Measurements from ENCODE around the gene P2RX6. TPM values are rescaled to one million over a fixed set of nuclear protein-coding genes. Genes with fewer than 3 reads are reported as not detected.

P2RX6 gene
- total and polyA plus RNA-seq, 2 experiments from 2014 or later, result not detected

DNA sequence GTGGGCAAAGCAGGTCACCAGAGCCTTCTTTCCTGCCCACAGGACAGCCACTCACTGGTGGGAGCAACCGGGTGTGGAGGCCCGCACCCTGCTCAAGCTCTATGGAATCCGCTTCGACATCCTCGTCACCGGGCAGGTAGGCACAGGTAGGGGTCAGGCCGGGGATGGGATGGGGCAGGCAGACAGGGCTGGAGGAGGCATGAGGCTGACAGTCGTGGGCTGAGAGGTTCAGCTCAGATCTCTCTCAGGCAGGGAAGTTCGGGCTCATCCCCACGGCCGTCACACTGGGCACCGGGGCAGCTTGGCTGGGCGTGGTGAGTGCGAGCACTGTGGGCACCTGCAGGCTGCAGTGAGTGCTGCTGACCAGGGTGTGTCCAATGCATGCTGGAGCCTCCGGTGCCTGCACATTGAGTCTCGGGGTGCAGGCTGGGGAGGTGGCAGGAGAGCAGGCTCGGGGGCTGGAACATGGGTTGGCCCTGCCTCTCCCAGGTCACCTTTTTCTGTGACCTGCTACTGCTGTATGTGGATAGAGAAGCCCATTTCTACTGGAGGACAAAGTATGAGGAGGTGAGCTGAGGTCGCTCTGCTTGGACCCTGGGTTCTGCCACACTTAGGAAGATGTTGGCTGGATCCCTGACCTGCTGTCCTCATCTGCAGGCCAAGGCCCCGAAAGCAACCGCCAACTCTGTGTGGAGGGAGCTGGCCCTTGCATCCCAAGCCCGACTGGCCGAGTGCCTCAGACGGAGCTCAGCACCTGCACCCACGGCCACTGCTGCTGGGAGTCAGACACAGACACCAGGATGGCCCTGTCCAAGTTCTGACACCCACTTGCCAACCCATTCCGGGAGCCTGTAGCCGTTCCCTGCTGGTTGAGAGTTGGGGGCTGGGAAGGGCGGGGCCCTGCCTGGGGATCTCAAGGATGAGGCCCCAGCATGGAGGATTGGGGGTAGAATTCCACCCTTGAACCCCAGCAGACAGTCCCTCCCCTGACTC, 11.1 kb downstream of the P2RX6 start:
- DNase-seq (ENCODE audit: low spot score), result no peak
- TF ChIP-seq ZNF114 (CRISPR knock-in tag; IDR thresholded peaks at IDR 0.05) (no peak), CREB1 (CRISPR knock-in tag; IDR thresholded peaks at IDR 0.05; ENCODE audit: low read depth) (no peak), JUNB (IDR thresholded peaks at IDR 0.05; ENCODE audit: unreplicated experiment) (no peak), EZH2 (IDR thresholded peaks at IDR 0.05; ENCODE audit: low read depth, unreplicated experiment) (no peak), EZH2phosphoT487 (IDR thresholded peaks at IDR 0.05; ENCODE audit: unreplicated experiment) (no peak), POLR2AphosphoS5 (IDR thresholded peaks at IDR 0.05; ENCODE audit: low read depth) (no peak), STAT1 (IDR thresholded peaks at IDR 0.05; ENCODE audit: unreplicated experiment) (no peak), ZNF331 (CRISPR knock-in tag; IDR thresholded peaks at IDR 0.05; ENCODE audit: low read depth) (no peak), NANOG (IDR thresholded peaks at IDR 0.05; ENCODE audit: borderline replicate concordance) (no peak)
- TF ChIP-seq, protein P1, sequence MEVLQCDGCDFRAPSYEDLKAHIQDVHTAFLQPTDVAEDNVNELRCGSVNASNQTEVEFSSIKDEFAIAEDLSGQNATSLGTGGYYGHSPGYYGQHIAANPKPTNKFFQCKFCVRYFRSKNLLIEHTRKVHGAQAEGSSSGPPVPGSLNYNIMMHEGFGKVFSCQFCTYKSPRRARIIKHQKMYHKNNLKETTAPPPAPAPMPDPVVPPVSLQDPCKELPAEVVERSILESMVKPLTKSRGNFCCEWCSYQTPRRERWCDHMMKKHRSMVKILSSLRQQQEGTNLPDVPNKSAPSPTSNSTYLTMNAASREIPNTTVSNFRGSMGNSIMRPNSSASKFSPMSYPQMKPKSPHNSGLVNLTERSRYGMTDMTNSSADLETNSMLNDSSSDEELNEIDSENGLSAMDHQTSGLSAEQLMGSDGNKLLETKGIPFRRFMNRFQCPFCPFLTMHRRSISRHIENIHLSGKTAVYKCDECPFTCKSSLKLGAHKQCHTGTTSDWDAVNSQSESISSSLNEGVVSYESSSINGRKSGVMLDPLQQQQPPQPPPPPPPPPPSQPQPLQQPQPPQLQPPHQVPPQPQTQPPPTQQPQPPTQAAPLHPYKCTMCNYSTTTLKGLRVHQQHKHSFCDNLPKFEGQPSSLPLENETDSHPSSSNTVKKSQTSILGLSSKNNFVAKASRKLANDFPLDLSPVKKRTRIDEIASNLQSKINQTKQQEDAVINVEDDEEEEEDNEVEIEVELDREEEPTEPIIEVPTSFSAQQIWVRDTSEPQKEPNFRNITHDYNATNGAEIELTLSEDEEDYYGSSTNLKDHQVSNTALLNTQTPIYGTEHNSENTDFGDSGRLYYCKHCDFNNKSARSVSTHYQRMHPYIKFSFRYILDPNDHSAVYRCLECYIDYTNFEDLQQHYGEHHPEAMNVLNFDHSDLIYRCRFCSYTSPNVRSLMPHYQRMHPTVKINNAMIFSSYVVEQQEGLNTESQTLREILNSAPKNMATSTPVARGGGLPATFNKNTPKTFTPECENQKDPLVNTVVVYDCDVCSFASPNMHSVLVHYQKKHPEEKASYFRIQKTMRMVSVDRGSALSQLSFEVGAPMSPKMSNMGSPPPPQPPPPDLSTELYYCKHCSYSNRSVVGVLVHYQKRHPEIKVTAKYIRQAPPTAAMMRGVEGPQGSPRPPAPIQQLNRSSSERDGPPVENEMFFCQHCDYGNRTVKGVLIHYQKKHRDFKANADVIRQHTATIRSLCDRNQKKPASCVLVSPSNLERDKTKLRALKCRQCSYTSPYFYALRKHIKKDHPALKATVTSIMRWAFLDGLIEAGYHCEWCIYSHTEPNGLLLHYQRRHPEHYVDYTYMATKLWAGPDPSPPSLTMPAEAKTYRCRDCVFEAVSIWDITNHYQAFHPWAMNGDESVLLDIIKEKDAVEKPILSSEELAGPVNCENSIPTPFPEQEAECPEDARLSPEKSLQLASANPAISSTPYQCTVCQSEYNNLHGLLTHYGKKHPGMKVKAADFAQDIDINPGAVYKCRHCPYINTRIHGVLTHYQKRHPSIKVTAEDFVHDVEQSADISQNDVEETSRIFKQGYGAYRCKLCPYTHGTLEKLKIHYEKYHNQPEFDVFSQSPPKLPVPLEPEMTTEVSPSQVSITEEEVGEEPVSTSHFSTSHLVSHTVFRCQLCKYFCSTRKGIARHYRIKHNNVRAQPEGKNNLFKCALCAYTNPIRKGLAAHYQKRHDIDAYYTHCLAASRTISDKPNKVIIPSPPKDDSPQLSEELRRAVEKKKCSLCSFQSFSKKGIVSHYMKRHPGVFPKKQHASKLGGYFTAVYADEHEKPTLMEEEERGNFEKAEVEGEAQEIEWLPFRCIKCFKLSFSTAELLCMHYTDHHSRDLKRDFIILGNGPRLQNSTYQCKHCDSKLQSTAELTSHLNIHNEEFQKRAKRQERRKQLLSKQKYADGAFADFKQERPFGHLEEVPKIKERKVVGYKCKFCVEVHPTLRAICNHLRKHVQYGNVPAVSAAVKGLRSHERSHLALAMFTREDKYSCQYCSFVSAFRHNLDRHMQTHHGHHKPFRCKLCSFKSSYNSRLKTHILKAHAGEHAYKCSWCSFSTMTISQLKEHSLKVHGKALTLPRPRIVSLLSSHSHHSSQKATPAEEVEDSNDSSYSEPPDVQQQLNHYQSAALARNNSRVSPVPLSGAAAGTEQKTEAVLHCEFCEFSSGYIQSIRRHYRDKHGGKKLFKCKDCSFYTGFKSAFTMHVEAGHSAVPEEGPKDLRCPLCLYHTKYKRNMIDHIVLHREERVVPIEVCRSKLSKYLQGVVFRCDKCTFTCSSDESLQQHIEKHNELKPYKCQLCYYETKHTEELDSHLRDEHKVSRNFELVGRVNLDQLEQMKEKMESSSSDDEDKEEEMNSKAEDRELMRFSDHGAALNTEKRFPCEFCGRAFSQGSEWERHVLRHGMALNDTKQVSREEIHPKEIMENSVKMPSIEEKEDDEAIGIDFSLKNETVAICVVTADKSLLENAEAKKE (CRISPR knock-in tag; IDR thresholded peaks at IDR 0.05), result no peak
- TF ChIP-seq, protein P2, sequence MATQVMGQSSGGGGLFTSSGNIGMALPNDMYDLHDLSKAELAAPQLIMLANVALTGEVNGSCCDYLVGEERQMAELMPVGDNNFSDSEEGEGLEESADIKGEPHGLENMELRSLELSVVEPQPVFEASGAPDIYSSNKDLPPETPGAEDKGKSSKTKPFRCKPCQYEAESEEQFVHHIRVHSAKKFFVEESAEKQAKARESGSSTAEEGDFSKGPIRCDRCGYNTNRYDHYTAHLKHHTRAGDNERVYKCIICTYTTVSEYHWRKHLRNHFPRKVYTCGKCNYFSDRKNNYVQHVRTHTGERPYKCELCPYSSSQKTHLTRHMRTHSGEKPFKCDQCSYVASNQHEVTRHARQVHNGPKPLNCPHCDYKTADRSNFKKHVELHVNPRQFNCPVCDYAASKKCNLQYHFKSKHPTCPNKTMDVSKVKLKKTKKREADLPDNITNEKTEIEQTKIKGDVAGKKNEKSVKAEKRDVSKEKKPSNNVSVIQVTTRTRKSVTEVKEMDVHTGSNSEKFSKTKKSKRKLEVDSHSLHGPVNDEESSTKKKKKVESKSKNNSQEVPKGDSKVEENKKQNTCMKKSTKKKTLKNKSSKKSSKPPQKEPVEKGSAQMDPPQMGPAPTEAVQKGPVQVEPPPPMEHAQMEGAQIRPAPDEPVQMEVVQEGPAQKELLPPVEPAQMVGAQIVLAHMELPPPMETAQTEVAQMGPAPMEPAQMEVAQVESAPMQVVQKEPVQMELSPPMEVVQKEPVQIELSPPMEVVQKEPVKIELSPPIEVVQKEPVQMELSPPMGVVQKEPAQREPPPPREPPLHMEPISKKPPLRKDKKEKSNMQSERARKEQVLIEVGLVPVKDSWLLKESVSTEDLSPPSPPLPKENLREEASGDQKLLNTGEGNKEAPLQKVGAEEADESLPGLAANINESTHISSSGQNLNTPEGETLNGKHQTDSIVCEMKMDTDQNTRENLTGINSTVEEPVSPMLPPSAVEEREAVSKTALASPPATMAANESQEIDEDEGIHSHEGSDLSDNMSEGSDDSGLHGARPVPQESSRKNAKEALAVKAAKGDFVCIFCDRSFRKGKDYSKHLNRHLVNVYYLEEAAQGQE (IDR thresholded peaks at IDR 0.05; ENCODE audit: unreplicated experiment), result no peak
- TF ChIP-seq, protein P3, sequence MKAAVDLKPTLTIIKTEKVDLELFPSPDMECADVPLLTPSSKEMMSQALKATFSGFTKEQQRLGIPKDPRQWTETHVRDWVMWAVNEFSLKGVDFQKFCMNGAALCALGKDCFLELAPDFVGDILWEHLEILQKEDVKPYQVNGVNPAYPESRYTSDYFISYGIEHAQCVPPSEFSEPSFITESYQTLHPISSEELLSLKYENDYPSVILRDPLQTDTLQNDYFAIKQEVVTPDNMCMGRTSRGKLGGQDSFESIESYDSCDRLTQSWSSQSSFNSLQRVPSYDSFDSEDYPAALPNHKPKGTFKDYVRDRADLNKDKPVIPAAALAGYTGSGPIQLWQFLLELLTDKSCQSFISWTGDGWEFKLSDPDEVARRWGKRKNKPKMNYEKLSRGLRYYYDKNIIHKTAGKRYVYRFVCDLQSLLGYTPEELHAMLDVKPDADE (IDR thresholded peaks at IDR 0.05), result no peak
- TF ChIP-seq, protein P4, sequence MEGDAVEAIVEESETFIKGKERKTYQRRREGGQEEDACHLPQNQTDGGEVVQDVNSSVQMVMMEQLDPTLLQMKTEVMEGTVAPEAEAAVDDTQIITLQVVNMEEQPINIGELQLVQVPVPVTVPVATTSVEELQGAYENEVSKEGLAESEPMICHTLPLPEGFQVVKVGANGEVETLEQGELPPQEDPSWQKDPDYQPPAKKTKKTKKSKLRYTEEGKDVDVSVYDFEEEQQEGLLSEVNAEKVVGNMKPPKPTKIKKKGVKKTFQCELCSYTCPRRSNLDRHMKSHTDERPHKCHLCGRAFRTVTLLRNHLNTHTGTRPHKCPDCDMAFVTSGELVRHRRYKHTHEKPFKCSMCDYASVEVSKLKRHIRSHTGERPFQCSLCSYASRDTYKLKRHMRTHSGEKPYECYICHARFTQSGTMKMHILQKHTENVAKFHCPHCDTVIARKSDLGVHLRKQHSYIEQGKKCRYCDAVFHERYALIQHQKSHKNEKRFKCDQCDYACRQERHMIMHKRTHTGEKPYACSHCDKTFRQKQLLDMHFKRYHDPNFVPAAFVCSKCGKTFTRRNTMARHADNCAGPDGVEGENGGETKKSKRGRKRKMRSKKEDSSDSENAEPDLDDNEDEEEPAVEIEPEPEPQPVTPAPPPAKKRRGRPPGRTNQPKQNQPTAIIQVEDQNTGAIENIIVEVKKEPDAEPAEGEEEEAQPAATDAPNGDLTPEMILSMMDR (conservative IDR thresholded peaks at IDR 0.05; ENCODE audit: low read depth in 2 of 2), result no peak

More for the DNA sequence above, 11.1 kb downstream of the P2RX6 start:
- Histone ChIP-seq H3K36me3 (ENCODE audit: insufficient read depth) (no peaks in the 10 kb centered on the region), H3K9me2 (ENCODE audit: insufficient read depth) (no peaks in the 10 kb centered on the region), H2AFZ (no peak overlapping the region), H3F3A (replicated peaks; ENCODE audit: low read depth) (no peaks in the 10 kb centered on the region), H4K20me1 (replicated peaks; ENCODE audit: insufficient read depth) (no peaks in the 10 kb centered on the region), H3K27ac (ENCODE audit: low read depth) (no peak overlapping the region), H3K4me2 (no peak overlapping the region), H3K4me3 (no peak overlapping the region), H3K79me2 (replicated peaks; ENCODE audit: insufficient read depth) (no peaks in the 10 kb centered on the region), H3K4me1 (ENCODE audit: insufficient read depth) (no peaks in the 10 kb centered on the region), H3K27me3 (ENCODE audit: insufficient read depth) (peaks cover 2% of the 10 kb centered on the region; the same call in 1 of the 2 replicates)
- Mint-ChIP-seq H3K9me3 (no peaks in the 10 kb centered on the region; the same call in 2 of the 3 replicates), H3K27me3 (ENCODE audit: insufficient read depth, low read depth, poor library complexity) (peaks cover 18% of the 10 kb centered on the region), H3K4me3 (no peak overlapping the region), H3K36me3 (ENCODE audit: low read depth) (no peaks in the 10 kb centered on the region), H3K27ac (no peak overlapping the region), H3K4me1 (peaks cover 8% of the 10 kb centered on the region)
- no peak for ATAC-seq
